ENCODE results near the gene ATP13A5. TPM values are rescaled to one million over a fixed set of nuclear protein-coding genes. Genes with fewer than 3 reads are reported as not detected.

The ATP13A5 gene
- total and polyA plus RNA-seq, 2 experiments from 2014 or later: not detected

DNA sequence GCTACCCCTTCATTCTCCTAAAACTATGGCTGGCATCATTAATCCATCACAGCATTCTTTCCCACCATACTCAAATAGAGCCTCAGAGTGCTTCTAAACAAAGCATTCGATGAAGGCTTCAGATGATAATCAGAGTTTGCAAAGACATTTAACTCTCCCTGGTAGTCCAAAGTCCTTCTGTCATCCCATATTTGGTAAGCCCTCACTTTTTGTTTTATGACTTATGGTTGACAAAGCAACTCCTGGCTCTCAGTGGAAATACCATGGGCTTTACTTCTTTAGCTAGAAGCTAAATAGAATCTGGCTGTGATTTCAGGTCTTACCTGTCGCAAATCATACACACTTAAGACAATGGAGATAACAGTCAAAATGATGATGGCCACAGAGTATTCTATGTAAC lies 27.8 kb downstream of the ATP13A5 start (continued):
- no peak for TF ChIP-seq JUNB (IDR thresholded peaks at IDR 0.05; ENCODE audit: unreplicated experiment)
- no peak for TF ChIP-seq ZNF331 (CRISPR knock-in tag; IDR thresholded peaks at IDR 0.05; ENCODE audit: low read depth)
- no peak for TF ChIP-seq STAT1 (IDR thresholded peaks at IDR 0.05; ENCODE audit: unreplicated experiment)
- TF ChIP-seq, protein P1, sequence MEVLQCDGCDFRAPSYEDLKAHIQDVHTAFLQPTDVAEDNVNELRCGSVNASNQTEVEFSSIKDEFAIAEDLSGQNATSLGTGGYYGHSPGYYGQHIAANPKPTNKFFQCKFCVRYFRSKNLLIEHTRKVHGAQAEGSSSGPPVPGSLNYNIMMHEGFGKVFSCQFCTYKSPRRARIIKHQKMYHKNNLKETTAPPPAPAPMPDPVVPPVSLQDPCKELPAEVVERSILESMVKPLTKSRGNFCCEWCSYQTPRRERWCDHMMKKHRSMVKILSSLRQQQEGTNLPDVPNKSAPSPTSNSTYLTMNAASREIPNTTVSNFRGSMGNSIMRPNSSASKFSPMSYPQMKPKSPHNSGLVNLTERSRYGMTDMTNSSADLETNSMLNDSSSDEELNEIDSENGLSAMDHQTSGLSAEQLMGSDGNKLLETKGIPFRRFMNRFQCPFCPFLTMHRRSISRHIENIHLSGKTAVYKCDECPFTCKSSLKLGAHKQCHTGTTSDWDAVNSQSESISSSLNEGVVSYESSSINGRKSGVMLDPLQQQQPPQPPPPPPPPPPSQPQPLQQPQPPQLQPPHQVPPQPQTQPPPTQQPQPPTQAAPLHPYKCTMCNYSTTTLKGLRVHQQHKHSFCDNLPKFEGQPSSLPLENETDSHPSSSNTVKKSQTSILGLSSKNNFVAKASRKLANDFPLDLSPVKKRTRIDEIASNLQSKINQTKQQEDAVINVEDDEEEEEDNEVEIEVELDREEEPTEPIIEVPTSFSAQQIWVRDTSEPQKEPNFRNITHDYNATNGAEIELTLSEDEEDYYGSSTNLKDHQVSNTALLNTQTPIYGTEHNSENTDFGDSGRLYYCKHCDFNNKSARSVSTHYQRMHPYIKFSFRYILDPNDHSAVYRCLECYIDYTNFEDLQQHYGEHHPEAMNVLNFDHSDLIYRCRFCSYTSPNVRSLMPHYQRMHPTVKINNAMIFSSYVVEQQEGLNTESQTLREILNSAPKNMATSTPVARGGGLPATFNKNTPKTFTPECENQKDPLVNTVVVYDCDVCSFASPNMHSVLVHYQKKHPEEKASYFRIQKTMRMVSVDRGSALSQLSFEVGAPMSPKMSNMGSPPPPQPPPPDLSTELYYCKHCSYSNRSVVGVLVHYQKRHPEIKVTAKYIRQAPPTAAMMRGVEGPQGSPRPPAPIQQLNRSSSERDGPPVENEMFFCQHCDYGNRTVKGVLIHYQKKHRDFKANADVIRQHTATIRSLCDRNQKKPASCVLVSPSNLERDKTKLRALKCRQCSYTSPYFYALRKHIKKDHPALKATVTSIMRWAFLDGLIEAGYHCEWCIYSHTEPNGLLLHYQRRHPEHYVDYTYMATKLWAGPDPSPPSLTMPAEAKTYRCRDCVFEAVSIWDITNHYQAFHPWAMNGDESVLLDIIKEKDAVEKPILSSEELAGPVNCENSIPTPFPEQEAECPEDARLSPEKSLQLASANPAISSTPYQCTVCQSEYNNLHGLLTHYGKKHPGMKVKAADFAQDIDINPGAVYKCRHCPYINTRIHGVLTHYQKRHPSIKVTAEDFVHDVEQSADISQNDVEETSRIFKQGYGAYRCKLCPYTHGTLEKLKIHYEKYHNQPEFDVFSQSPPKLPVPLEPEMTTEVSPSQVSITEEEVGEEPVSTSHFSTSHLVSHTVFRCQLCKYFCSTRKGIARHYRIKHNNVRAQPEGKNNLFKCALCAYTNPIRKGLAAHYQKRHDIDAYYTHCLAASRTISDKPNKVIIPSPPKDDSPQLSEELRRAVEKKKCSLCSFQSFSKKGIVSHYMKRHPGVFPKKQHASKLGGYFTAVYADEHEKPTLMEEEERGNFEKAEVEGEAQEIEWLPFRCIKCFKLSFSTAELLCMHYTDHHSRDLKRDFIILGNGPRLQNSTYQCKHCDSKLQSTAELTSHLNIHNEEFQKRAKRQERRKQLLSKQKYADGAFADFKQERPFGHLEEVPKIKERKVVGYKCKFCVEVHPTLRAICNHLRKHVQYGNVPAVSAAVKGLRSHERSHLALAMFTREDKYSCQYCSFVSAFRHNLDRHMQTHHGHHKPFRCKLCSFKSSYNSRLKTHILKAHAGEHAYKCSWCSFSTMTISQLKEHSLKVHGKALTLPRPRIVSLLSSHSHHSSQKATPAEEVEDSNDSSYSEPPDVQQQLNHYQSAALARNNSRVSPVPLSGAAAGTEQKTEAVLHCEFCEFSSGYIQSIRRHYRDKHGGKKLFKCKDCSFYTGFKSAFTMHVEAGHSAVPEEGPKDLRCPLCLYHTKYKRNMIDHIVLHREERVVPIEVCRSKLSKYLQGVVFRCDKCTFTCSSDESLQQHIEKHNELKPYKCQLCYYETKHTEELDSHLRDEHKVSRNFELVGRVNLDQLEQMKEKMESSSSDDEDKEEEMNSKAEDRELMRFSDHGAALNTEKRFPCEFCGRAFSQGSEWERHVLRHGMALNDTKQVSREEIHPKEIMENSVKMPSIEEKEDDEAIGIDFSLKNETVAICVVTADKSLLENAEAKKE (CRISPR knock-in tag; IDR thresholded peaks at IDR 0.05): no peak
- no peak for TF ChIP-seq EZH2phosphoT487 (IDR thresholded peaks at IDR 0.05; ENCODE audit: unreplicated experiment)

DNA sequence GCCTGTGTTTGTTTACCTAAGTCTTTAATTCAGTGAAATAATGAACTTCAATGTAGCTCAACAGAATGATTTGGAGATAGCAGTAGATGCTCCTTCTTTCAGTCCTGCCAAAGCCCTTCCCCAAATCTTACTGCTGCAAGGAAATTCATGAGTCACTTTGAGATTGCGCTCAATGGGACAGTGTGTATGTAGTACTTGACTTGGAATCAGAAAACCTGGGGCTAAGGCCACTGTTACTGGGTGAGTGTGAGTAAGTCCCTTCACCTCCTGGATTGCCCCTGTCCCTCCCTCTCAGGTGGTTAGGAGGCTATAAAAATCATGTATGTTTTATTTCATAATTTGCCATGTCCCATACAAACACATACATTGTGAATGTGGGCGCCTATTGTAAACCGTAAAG lies 29.9 kb downstream of the ATP13A5 start:
- H4K20me1 ChIP-seq (replicated peaks; ENCODE audit: insufficient read depth): no peaks in the 10 kb centered on the region
- peak overlapping the region; percentile 30 for H3K4me2 ChIP-seq
- Mint-ChIP-seq H3K4me1 (peaks cover 57% of the 10 kb centered on the region), H3K27ac (peak overlapping the region; percentile 96), H3K27me3 (ENCODE audit: insufficient read depth, low read depth, poor library complexity) (no peaks in the 10 kb centered on the region), H3K4me3 (0 out of 3 replicates have a peak overlapping the region, but pooled peaks have one; percentile 7), H3K36me3 (ENCODE audit: low read depth) (no peaks in the 10 kb centered on the region), H3K9me3 (peaks cover 4% of the 10 kb centered on the region; the same call in 1 of the 3 replicates)
- no peaks in the 10 kb centered on the region for H3F3A ChIP-seq (replicated peaks; ENCODE audit: low read depth)
- H3K9me2 ChIP-seq (ENCODE audit: insufficient read depth): 0 out of 2 replicates have a peak, but pooled peaks cover 4% of the 10 kb centered on the region
- H3K4me3 ChIP-seq: 0 out of 2 replicates have a peak overlapping the region, but pooled peaks have one; percentile 0
- no peaks in the 10 kb centered on the region for H3K27me3 ChIP-seq (ENCODE audit: insufficient read depth)
- H3K79me2 ChIP-seq (replicated peaks; ENCODE audit: insufficient read depth): no peaks in the 10 kb centered on the region
- peak; percentile 21 for DNase-seq (ENCODE audit: low spot score)
- ATAC-seq: peak; percentile 74
- H2AFZ ChIP-seq: peak overlapping the region; percentile 15; the same call in 1 of the 2 replicates
- no peaks in the 10 kb centered on the region for H3K36me3 ChIP-seq (ENCODE audit: insufficient read depth)
- H3K4me1 ChIP-seq (ENCODE audit: insufficient read depth): peaks cover 49% of the 10 kb centered on the region
- peak overlapping the region; percentile 81 for H3K27ac ChIP-seq (ENCODE audit: low read depth)
- TF ChIP-seq, protein P2, sequence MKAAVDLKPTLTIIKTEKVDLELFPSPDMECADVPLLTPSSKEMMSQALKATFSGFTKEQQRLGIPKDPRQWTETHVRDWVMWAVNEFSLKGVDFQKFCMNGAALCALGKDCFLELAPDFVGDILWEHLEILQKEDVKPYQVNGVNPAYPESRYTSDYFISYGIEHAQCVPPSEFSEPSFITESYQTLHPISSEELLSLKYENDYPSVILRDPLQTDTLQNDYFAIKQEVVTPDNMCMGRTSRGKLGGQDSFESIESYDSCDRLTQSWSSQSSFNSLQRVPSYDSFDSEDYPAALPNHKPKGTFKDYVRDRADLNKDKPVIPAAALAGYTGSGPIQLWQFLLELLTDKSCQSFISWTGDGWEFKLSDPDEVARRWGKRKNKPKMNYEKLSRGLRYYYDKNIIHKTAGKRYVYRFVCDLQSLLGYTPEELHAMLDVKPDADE (IDR thresholded peaks at IDR 0.05): no peak
- no peak for TF ChIP-seq CREB1 (CRISPR knock-in tag; IDR thresholded peaks at IDR 0.05; ENCODE audit: low read depth)
- no peak for TF ChIP-seq EZH2phosphoT487 (IDR thresholded peaks at IDR 0.05; ENCODE audit: unreplicated experiment)
- no peak for TF ChIP-seq NANOG (IDR thresholded peaks at IDR 0.05; ENCODE audit: borderline replicate concordance)
- no peak for TF ChIP-seq POLR2AphosphoS5 (IDR thresholded peaks at IDR 0.05; ENCODE audit: low read depth)
- TF ChIP-seq, protein P3, sequence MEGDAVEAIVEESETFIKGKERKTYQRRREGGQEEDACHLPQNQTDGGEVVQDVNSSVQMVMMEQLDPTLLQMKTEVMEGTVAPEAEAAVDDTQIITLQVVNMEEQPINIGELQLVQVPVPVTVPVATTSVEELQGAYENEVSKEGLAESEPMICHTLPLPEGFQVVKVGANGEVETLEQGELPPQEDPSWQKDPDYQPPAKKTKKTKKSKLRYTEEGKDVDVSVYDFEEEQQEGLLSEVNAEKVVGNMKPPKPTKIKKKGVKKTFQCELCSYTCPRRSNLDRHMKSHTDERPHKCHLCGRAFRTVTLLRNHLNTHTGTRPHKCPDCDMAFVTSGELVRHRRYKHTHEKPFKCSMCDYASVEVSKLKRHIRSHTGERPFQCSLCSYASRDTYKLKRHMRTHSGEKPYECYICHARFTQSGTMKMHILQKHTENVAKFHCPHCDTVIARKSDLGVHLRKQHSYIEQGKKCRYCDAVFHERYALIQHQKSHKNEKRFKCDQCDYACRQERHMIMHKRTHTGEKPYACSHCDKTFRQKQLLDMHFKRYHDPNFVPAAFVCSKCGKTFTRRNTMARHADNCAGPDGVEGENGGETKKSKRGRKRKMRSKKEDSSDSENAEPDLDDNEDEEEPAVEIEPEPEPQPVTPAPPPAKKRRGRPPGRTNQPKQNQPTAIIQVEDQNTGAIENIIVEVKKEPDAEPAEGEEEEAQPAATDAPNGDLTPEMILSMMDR (conservative IDR thresholded peaks at IDR 0.05; ENCODE audit: low read depth in 2 of 2): no peak
- no peak for TF ChIP-seq STAT1 (IDR thresholded peaks at IDR 0.05; ENCODE audit: unreplicated experiment)
- TF ChIP-seq JUNB (IDR thresholded peaks at IDR 0.05; ENCODE audit: unreplicated experiment): no peak
- no peak for TF ChIP-seq ZNF331 (CRISPR knock-in tag; IDR thresholded peaks at IDR 0.05; ENCODE audit: low read depth)
